ENCODE data around the gene LMOD1.
"Not testable (repeated sequence)": the region's sequence is repeated elsewhere in the genome, so short reads cannot be mapped to it uniquely, and the experiment has no call there.

The LMOD1 gene

DNA sequence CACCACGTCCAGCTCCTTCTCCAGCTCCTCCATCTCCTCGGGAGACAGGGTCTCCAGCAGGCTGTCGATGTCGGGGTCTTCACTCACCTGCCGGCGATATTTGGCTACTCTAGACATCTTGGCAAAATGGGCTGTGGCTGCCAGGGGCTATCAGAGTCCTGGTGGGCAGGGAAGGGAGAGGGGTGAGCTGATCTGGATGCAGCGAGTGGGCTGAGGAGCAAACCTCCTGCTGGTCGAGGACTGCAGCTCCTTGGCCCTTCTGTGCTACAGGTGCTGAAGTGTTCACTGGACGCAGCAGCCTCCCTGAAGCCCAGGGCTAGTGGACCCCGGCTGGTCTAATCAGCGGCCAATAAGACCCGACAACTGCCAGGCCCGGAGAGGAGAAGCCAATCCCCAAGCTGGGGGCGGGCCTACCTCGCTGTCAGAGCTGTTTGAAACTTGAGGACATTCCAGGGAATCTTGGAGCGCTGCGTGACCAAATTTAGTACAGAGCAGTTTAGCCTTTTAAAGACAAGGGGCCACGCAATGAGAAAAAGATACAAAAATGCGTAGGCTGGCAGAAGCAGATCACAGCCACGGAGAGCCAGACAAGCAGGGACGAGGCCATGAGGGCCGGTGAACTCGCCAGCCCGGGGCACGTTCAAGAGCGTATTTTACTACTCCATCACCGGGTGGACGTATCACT, at the start of gene LMOD1:
Gene LMOD1, minus strand, starts transcription at position 325 of the 685 bp plus-strand sequence. Its CDS starts 208 bp downstream, at position 117.
- peak; percentile 68 for DNase-seq (ENCODE audit: low spot score)

DNA sequence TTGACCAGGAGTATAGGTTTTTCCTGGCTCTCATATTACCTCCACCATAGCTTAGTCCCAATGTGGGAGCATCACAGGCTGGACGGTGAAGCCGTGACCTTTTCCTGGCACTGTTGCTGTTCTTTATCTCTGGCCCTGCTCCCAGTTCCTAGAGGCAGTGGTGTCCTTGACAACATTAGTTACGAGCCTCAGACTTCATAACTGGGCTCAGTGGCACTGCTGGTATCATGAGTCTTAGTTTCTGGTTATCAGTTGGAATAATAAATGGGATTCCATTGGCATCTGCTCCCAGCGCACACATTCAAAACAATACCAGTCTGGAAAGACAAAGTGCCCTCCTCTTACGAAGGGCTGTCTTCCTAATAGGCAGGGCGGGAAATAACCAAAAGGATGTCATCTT, 44.1 kb upstream of the LMOD1 start:
- no peak for DNase-seq (ENCODE audit: low spot score)

DNA sequence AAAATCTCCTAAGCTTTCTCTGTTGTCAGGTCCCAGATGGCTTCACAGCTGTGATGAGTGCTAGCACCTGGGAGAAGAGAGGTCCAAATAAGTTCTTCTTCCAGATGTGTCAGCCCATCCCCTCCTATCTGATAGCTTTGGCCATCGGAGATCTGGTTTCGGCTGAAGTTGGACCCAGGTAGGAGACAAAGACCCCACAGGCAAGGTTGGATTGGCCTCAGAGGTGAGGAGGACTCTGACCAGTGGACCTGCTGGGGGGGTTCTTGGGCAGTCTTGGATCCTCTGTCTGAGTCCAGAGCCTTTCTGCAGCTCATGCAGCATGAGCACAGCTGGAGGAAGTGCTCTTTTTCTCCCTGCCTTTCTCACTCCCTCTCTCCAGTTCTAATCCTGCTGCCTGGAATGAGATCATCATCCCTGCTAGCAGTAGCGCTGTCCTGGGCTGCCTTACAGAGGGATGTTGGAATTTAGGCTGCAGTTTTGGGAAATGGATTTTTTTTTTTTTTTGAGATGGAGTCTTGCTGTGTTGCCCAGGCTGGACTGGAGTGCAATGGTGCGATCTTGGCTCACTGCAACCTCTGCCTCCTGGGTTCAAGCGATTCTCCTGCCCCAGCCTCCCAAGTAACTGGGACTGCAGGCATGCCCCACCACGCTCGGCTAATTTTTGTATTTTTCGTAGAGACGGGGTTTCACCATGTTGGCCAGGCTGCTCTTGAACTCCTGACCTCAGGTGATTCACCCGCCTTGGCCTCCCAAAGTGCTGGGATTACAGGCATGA, 43.2 kb upstream of the LMOD1 start:
- DNase-seq (ENCODE audit: low spot score), result no peak

DNA sequence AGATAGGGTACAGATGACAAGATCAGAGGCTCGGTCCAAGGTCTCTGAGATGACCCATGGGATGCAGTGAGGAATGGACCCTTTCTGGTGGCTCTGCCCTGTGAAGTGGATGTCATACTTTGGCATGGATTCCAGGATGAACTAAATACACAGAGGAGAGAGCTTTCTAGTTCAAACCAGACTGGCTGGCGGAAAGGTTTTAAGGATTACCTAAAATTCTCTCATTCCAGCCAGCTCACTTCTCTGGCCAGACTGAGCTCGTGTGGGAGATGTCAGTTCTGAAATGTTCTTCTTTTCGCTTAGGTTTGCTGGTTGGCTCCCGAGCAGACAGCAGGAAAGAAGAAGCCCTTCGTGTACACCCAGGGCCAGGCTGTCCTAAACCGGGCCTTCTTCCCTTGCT, 42.3 kb upstream of the LMOD1 start:
- DNase-seq (ENCODE audit: low spot score), result no peak

DNA sequence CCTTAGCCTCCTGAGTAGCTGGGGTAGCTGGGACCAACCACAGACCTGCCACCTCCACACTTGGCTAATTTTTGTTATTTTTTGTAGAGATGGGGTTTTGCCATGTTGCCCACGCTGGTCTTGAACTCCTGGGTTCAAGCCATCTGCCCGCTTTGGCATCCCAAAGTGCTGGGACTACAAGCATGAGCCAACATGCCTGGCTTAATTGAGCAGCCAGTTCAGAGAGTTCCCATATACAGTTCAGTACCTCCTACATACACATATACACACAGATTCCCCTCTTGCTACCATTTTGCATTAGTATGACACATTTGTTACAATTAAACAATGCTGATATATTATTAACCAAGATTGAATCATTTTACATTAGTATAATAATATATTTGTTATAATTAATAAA, 39.0 kb upstream of the LMOD1 start:
- DNase-seq (ENCODE audit: low spot score), result no peak

DNA sequence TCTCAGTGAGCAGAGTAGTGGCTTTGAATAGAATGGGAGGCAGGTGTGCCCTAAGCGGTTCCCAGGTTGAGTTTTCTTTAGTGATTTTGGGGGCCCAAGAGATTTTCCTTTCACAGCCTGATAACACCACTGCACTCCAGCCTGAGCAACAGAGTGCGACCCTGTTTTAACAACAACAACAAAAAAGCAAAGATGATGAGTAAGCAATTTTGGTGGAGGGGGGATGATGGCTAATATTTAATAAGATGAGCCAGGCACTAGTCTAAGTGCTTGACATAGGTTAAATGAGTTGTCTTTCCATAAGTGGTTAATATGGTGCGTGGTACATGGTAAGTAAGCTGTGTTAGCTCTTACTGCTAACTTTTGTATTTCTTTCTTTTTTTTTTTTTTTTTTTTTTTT, 38.1 kb upstream of the LMOD1 start:
- DNase-seq (ENCODE audit: low spot score), result no peak

DNA sequence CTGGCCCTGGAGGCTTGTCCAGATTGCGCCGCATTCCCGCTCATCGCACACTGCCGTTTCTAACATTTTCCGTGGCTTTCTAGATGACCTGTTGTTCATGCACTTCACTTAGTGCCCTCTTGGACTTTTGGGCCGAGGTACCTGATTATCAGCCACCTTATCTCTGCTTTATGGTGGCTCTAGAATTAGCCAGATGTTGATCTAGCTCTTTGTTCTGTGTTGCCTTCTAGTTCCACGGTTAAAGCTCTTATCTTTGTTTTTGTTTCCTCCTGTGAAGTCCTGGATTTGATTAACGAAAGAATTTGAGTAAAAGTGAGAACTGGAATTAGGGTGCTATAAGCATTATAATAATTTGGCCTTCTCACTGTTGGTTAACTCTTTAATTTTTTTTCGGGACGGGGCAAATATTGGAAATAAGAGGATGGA, 37.0 kb upstream of the LMOD1 start:
- no peak for DNase-seq (ENCODE audit: low spot score)

DNA sequence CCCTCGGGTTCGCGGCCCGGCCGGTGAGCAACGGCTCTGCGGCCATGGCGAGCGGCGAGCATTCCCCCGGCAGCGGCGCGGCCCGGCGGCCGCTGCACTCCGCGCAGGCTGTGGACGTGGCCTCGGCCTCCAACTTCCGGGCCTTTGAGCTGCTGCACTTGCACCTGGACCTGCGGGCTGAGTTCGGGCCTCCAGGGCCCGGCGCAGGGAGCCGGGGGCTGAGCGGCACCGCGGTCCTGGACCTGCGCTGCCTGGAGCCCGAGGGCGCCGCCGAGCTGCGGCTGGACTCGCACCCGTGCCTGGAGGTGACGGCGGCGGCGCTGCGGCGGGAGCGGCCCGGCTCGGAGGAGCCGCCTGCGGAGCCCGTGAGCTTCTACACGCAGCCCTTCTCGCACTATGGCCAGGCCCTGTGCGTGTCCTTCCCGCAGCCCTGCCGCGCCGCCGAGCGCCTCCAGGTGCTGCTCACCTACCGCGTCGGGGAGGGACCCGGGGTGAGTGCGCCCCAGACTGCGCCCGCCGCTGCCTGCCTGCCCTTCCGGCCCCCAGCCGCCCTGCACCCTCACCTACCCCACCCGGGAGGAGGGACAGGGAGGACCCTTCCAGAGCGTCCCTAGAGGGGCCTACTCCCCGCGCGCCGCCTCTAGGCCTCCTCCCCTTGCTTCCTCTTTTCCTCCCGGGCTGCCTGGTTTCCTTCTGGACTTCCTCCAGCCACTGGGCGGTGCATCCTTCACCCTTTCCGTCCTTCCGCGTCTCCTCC, 36.5 kb upstream of the LMOD1 start, which contains the start of gene RNPEP:
Gene RNPEP, plus strand, starts transcription at position 26 of the 757 bp plus-strand sequence. Its CDS starts 19 bp downstream, at position 45.
- peak; percentile 77 for DNase-seq (ENCODE audit: low spot score)

DNA sequence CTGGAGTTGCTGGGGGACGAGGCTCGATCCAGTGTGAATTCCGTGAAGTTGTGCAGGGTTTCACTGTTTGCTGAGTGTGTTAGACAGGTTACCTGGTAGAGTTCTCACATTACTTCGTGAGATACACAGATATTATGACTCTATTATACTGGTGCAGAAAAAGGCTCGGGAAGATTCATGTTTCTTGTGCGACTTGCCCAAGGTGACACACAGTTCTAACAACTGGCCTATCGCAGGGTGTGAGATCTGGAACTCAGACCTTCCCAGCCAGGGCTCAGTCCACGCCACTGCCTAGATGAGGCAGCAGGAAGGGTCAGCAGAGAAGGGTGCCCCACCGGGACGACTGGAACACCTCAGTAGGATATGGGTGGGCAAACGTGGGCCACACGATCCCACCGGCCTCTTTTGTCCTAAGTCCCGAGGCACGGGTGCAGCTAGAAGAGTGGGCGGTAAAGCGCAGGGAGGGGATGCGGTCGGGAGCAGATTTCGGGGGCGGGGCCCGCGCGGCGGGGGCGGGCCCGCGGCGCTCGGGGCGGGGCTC, 35.8 kb upstream of the LMOD1 start:
- peak; percentile 71 for DNase-seq (ENCODE audit: low spot score)

DNA sequence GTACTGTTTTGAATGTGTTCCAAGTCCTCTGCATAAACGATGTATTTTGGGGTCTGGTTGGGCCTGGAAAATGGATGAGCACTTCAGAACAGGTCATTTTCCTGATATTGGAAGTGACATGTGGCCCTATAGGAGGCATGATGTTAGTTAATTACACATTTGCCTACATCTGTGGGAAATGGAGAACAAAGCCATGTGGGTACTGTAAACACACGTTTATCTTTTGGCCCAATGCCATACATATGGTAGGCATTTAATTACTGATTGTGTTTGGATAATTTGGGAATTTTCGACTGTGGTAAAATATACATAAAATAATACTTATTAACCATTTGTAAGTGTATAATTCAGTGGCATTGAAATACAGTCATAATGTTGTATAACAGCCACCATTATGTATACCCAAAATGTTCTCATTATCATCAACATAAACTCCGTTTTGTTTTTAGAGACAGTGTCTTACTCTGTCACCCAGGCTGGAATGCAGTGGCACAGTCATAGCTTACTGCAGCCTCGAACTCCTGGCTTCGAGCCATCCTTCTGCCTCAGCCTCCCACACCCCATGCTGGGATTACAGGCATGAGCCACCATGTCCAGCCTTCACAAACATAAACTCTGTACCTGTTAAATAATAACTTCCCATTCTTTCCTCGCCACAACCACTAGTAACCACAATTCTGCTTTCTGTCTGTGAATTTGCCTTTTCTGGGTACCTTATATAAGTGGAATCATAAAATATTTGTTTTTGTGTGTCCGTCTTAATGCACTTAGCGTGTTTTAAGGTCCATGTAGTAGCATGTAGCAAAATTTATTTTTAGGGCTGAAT, 24.2 kb upstream of the LMOD1 start:
- no peak for DNase-seq (ENCODE audit: low spot score)

DNA sequence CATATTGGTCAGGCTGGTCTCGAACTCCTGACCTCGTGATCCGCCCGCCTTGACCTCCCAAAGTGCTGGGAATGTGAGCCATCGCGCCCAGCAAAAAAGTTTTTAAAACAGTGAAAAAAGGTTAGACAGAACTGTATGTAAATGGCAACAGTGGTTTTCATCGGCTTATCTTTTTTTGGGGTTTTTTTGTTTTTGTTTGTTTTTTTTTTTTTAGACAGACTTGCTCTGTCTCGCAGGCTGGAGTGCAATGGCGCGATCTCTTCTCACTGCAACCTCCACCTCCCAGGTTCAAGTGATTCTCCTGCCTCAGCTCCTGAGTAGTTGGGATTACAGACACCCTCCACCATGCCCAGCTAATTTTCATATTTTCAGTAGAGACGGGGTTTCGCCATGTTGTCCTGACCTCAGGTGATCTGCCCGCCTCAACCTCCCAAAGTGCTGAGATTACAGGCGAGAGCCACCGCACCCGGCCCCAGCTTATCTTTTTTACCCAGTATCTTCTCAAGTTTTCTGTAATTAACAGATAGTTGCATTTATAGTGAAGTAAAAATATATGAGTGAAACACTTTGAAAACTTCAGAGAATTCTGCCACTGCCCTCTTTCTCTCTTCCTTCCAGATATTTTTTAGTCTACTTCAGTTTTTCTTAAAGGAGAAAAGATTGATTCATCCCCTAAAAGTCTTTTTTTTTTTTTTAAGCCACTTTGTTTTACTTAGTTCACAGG, 22.0 kb upstream of the LMOD1 start:
- DNase-seq (ENCODE audit: low spot score), result no peak

DNA sequence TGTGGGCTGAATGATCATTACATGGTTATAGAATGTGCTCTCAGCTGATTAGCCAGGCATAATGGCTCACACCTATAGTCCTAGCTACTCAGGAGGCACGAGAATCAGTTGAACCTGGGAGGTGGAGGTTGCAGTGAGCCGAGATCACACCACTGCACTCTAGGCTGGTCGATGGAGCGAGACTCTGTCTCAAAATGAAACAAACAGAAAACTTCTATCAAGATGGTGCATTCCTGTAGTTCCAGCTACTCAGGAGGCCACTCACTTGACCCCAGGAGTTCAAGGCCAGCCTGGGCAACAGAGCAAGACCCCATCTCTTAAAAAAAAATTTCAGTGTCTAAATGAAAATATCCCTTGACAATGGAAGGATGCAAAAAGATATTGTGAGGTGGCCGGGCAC, 19.8 kb upstream of the LMOD1 start:
- no peak for DNase-seq (ENCODE audit: low spot score)

DNA sequence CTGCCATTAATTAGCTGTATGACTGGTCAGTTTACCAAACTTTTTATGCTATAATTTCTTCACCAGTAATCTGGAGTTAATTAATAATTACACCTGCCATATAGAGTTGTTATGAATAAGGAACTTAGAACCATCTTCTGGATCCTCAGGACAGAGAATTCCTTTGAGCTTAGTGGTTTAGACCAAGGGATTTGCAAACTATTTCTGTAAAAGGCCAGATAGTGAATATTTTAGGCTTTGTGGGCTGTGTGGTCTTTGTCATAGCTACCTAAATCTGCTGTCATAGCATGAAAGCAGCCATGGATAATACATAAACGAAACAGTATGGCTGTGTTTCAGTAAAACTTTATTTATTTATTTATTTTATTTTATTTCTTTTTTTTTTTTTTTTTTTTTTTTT, 17.9 kb upstream of the LMOD1 start:
- no peak for DNase-seq (ENCODE audit: low spot score)

DNA sequence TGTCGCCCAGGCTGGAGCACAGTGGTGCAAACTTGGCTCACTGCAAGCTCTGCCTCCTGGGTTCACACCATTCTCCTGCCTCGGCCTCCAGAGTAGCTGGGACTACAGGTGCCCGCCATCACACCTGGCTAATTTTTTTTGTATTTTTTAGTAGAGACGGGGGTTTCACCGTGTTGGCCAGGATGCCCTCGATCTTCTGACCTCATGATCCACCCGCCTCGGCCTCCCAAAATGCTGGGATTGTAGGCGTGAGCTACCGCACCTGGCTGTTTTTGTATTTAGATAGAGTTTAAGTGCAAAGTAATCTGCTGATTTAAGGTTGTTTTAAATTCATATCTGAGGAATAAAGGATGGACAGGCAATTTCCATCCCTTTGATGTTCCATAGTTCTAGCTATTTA, 16.0 kb upstream of the LMOD1 start:
- DNase-seq (ENCODE audit: low spot score), result not testable (repeated sequence)

DNA sequence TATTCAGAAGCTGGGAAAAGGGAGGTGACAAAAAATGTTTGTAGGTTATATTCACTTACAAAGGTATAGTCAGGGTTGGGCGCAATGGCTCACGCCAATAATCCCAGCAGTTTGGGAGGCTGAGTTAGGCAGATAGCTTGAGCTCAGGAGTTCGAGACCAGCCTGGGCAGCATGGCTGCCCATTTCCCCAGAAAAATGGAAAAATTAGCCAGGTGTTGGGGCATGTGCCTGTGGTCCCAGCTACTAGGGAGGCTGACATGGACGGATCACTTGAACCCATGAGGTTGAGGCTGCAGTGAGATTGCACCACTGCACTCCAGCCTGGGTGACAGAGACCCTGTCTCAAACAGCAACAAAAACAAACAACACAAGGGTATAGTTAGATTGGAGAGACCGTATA, 12.0 kb upstream of the LMOD1 start:
- DNase-seq (ENCODE audit: low spot score), result no peak

DNA sequence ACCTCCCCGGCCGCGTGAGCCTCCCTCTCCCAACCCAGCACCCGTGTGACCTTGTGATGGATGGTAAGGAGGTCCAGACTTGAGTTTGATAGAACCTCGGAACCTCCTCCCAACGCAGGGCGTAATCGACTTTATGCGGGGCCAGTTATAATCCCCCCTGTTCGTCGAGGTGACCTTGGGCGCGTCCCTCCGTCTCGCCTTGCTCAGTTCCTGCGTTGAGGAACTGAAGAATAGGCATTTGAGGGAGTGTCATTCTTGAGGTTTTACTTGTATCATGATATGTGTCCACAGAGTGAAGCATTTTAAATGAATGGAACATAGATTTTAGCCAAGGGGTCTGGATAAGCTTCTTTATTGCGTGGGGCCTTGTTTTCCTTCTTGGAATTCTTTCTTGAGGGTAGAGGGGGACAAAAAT, 9.4 kb upstream of the LMOD1 start:
- peak; percentile 22 for DNase-seq (ENCODE audit: low spot score)

DNA sequence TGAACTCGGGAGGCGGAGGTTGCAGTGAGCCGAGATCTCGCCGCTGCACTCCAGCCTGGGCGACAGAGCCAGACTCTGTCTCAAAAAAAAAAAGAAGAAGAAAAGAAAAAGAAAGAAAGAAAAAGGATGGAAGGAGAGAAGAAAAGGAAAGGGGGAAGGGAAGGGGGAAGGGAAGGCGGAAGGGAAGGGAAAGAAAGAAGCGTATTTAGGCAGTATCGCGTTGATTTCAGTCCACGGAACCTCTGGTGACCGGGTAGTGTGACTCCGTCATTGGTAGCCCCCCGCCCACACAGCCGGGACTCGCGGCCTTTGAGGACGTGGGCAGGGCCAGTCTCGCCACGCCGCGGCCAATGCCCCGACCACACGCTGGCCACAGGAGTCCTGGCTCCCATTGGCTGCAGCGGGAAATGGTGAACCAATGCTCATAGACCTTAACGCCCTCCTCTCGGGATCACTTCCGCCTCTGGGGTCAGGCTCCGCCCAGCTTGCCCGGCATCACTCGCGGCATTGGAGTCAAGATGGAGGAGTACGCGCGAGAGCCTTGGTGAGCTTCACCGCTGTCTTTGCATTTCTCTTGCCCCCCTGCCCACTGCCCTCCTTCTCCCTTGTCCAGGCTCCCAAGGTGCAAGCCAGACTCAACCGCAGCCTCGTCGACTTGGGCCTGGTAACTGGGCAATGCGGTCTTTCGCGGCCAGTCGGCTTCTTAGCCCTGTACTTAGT, 8.8 kb upstream of the LMOD1 start, which contains the start of gene TIMM17A:
Gene TIMM17A, plus strand, starts transcription at position 495 of the 720 bp plus-strand sequence. Its CDS starts 24 bp downstream, at position 519.
- peak; percentile 91 for DNase-seq (ENCODE audit: low spot score)

DNA sequence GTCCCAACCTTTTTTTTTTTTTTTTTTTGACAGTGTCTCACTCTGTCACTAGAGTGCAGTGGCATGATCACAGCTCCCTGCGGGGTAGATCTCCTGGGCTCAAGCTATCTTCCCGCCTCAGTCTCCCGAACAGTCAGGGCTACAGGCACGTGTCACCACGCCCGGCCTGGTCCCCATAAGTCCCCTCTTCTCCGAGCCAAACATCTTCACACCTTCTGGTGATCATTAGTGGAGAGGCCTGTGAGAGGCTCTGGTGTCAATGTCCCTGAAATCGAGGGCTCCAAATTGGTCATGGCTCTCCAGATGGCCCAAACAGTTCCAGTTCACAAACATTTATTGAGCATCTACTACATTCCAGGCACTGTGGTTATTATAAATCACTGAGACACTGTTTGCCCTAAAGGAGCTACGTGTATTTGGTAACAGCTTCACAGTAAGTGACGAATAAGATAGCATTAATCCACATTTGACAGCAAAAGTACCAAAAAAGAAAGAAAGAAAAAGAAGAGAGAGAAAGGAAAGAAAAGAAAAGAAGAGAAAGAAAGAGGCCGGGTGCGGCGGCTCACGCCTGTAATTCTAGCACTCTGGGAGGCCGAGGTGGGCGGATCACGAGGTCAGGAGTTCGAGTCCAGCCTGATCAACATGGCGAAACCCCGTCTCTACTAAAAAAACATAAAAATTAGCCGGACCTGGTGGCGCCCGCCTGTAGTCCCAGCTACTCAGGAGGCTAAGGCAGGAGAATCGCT, 8.1 kb upstream of the LMOD1 start:
- DNase-seq (ENCODE audit: low spot score), result no peak

DNA sequence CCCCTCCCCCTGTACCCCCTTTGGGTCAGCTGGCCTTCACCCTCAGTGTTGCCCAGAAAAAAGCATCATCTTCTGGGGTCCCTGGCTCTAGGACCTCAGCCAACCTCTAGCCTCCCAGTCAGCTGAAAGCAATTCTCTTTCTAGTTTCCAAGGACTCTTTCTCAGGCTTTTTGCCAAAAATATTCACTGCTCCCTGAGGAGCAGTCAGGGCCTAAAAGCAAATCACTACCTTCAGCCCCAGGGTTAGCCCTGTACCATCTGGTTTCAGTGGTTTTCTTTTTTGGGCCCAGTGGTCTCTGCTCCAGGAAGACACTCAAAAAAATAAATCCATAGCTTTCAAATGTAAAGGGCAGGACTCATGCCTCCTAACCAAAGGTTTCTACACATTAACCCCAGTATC, 3.1 kb upstream of the LMOD1 start:
- no peak for DNase-seq (ENCODE audit: low spot score)

DNA sequence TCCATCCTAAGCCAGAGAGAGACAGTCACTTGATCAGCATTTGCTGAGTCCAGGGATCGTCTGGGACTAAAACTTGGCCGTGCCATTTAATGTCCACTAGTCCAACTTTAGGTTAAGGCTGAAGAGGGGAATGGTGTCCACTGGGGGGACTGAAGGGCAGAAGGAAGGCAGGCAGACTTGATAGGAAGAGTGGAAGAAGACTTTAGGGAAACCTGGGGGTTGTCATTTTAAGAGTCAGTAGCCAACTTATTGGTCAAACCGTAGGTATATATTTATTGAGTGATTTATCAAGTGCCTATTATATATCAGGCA, 1.3 kb upstream of the LMOD1 start:
- DNase-seq (ENCODE audit: low spot score), result no peak

Measured in HuH-7 (cell line).